Left ventricle myocardium inferior (tissue), 1 donor: ENCODE measurements around the gene DNAJC12. TPM values are rescaled to one million over a fixed set of nuclear protein-coding genes. Genes with fewer than 3 reads are reported as not detected.

ENCODE experiments used
- DNase-seq: peaks from one replicate; pipeline ENCODE4 v3.0.0-alpha.2; 2020
- H3K27ac ChIP-seq: fragments of 200-600 bp; replicated peaks from 2 replicates; pipeline ENCODE4 v1.8.0; 2021
- H3K27me3 ChIP-seq: fragments of 200-600 bp; 2 replicates; pipeline ENCODE4 v1.8.0; 2021; ENCODE audit warnings: low read depth
- H3K36me3 ChIP-seq: fragments of 200-600 bp; 2 replicates; pipeline ENCODE4 v1.8.0; 2021
- H3K4me1 ChIP-seq: fragments of 200-600 bp; 2 replicates; pipeline ENCODE4 v1.8.0; 2021
- H3K4me3 ChIP-seq: fragments of 200-600 bp; 2 replicates; pipeline ENCODE4 v1.8.0; 2021; ENCODE audit warnings: mild to moderate bottlenecking, moderate library complexity
- H3K9me3 ChIP-seq: fragments of 200-600 bp; replicated peaks from 2 replicates; pipeline ENCODE4 v1.8.0; 2021
- intact Hi-C: fragments of 100-400 bp; cut with micrococcal nuclease; formaldehyde crosslinking; loops from one replicate; pipeline ENCODE4 v1.11.0; 2022
- total RNA-seq: library from RNA; stranded (reverse); fragmentation: NEBNext Ultra II Directional; extraction: Animal tissue kit (Norgen Biotek cat#: 25700); gene quantifications from one replicate; pipeline ENCODE4 v1.2.1, GENCODE V29; 2021
- TF ChIP-seq, protein P1 (sequence below): fragments of 200-600 bp; IDR thresholded peaks from 2 replicates; pipeline ENCODE4 v1.8.0; 2021; ENCODE audit warnings: antibody characterized with exemption, mild to moderate bottlenecking, borderline replicate concordance
- donor health status: DM: no; HTN: yes; CAD: no; lungs with severe emphysema.

Gene DNAJC12
- total RNA-seq, 1 donor from 2014 or later = 6.1 TPM

DNA sequence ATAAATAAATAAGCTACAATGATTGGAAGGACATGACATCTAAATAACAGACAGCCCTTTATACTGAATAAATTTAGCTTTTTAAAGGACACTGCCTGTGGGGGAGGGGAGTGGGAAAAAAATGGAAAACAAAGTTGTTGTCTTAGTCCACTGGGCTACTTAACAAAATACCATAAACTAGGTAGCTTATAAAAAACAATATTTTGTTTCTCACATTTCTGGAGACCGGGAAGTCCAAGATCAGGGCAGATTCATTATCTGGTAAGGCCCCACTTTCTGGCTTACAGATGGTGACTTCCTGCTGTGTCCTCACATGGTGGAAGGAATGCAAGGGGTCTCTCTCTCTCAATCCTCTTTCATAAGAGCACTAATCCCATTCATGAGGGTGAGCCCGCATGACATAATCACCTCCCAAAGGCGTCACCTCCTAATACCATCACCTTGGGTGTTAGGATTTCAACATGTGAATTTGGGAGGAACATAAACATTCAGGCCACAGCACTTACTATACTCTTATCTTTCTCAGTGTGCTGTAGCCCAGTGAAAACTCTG lies 43.0 kb downstream of the DNAJC12 start:
- Histone ChIP-seq H3K27ac (no peak overlapping the region), H3K9me3 (no peaks in the 10 kb centered on the region), H3K4me3 (no peak overlapping the region), H3K4me1 (no peaks in the 10 kb centered on the region), H3K27me3 (no peaks in the 10 kb centered on the region), H3K36me3 (no peaks in the 10 kb centered on the region)
- TF ChIP-seq, protein P1, sequence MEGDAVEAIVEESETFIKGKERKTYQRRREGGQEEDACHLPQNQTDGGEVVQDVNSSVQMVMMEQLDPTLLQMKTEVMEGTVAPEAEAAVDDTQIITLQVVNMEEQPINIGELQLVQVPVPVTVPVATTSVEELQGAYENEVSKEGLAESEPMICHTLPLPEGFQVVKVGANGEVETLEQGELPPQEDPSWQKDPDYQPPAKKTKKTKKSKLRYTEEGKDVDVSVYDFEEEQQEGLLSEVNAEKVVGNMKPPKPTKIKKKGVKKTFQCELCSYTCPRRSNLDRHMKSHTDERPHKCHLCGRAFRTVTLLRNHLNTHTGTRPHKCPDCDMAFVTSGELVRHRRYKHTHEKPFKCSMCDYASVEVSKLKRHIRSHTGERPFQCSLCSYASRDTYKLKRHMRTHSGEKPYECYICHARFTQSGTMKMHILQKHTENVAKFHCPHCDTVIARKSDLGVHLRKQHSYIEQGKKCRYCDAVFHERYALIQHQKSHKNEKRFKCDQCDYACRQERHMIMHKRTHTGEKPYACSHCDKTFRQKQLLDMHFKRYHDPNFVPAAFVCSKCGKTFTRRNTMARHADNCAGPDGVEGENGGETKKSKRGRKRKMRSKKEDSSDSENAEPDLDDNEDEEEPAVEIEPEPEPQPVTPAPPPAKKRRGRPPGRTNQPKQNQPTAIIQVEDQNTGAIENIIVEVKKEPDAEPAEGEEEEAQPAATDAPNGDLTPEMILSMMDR = no peak
- intact Hi-C loops = no loop called here
- DNase-seq = no peak

DNA sequence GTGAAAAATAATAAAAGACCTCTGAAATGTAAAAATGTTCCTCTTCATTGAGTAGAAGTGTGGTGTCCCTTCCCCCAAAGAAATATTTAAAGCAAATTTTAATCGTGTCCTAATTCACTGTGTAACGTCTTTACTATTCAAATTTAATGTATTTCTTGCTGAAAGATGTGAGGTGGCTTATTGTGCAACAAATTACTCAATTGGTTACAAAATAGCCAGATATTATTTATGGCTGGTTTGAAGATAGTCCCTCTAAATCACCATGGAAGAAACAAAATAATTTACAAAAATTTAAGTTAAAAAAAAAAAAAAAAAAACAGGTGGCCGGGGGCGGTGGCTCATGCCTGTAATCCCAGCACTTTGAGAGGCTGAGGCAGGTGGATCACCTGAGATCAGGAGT lies 43.7 kb downstream of the DNAJC12 start:
- Histone ChIP-seq H3K27me3 (no peaks in the 10 kb centered on the region), H3K9me3 (no peaks in the 10 kb centered on the region), H3K27ac (no peak overlapping the region), H3K4me3 (no peak overlapping the region), H3K4me1 (no peaks in the 10 kb centered on the region), H3K36me3 (no peaks in the 10 kb centered on the region)
- no peak for DNase-seq
- intact Hi-C loops = no loop called here
- TF ChIP-seq, protein P1 = no peak

DNA sequence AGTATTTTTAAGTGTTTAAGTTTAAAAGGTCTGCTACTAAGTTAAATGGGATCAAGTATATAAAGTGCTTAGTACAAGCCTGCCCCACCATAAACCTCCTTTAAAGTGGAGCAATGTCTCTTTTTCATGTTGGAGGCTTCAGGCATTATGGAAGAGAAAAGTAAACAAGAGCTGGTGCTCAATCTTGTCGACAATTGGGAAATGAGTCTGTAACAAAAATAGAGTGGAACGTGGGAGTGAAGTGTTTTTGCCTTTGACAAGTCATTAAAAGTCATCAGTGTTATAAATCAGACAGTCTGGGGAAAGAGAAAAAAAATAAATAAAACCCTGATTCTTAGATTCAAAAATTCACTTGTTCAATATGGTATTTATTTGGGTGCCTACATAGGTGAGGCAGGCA lies 44.7 kb downstream of the DNAJC12 start:
- intact Hi-C loops = no loop called here
- no peaks in the 10 kb centered on the region for H3K4me1 ChIP-seq
- no peak for DNase-seq
- no peak overlapping the region for H3K27ac ChIP-seq
- no peaks in the 10 kb centered on the region for H3K27me3 ChIP-seq
- H3K9me3 ChIP-seq = no peaks in the 10 kb centered on the region
- H3K4me3 ChIP-seq = no peak overlapping the region
- TF ChIP-seq, protein P1 = no peak
- no peaks in the 10 kb centered on the region for H3K36me3 ChIP-seq

DNA sequence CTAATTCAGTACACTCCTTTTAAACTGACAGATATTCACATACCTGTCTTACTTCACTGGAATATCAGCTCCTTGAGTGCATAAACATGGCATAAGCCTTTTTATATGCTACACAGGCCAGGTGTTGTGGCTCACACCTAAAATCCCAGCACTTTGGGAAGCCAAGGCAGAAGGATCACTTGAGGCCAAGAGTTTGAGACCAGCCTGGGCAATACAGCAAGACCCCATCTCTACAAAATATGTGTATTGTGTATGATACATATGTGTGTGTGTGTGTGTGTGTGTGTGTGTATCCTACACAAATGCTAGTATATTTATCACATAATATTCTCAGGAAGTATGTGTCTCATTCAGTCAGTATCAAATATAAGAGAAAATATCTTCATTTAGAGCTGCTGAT lies 45.3 kb downstream of the DNAJC12 start:
- DNase-seq = no peak
- H3K4me1 ChIP-seq = no peaks in the 10 kb centered on the region
- no peaks in the 10 kb centered on the region for H3K9me3 ChIP-seq
- H3K27me3 ChIP-seq = no peaks in the 10 kb centered on the region
- intact Hi-C loops = no loop called here
- H3K4me3 ChIP-seq = no peak overlapping the region
- TF ChIP-seq, protein P1 = no peak
- H3K36me3 ChIP-seq = no peaks in the 10 kb centered on the region
- no peak overlapping the region for H3K27ac ChIP-seq

DNA sequence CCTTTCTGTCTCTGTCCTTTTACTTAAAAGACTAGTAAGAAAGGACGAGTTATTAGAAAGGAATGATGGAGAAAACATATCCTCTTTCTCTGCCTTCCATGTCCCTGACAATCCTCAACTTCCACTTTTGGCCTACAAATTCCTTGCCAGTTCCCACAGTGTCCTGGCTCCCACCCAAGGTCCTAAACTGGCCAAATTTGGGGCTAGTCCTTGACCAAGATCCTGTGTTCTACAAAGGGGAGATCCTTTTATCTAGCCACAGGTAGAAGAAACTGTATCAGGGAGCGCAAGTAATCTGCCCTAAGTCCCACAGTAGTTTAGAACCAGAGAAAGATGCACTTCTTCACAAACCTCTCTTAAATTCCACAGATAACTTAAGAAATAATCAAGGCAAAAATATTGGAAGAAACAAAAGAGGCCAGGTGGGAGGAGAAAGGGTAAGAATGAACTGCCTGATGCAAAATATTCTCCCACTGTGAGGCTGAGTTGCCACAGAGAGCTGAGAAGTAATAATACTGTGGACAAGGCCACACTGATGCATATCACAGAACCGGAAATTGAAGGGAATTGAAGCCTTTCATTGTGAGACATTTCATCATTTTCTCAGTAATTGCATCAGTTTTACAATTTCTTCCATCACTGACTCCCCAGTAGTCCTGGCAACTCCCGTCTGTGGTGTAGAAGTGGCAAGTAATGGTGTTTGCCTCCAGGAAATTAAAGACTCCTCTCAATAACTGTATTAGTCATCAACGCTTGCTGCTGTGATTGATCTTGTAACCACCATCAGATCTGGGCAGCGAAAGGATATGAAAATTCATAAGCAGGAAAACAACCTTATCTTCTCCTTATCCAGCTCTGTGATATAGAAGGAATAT lies 47.2 kb downstream of the DNAJC12 start:
- Histone ChIP-seq H3K4me1 (no peaks in the 10 kb centered on the region), H3K27me3 (no peaks in the 10 kb centered on the region), H3K4me3 (no peak overlapping the region), H3K36me3 (no peaks in the 10 kb centered on the region), H3K27ac (no peak overlapping the region), H3K9me3 (no peaks in the 10 kb centered on the region)
- TF ChIP-seq, protein P1 = no peak
- intact Hi-C loops = no loop called here
- DNase-seq = no peak
